HTR-8/SVneo (cell line): ENCODE data around the gene C17orf113.
A peak's percentile ranks its signal among the peaks of the same experiment; 100 is the strongest.

Source experiments
- DNase-seq: peaks from one replicate; pipeline ENCODE4 v3.0.0; 2011; ENCODE audit warnings: low spot score, mixed read lengths; ENCODE audit not compliant: insufficient read length
- FAIRE-seq: peaks from 2 replicates; lab custom pipeline; 2011; peaks lifted over from hg19 to GRCh38; lab: Jason Lieb, UNC

The C17orf113 gene

GRCh38 chr17:41989702-41990419 lies 60.5 kb downstream of the C17orf113 start:
- FAIRE-seq (peak; percentile 54), DNase-seq (no peak)

GRCh38 chr17:41988418-41988817 lies 62.0 kb downstream of the C17orf113 start:
- DNase-seq (no peak), FAIRE-seq (no peak)
